OCI-LY3 (cell line): ENCODE data around the gene AUNIP.

ENCODE experiments used
- H2AFZ ChIP-seq: fragments of 200-600, 300-600 bp; shearing (Covaris generic); 2 replicates; pipeline ENCODE4 v1.6.0; 2014; ENCODE audit warnings: antibody characterized with exemption, low read depth, low read length
- H3K27ac ChIP-seq: fragments of 200-600, 300-600 bp; sonication (generic); 2 replicates; pipeline ENCODE4 v1.5.1; 2014; ENCODE audit warnings: mild to moderate bottlenecking, low read length, moderate library complexity, mixed read lengths
- H3K27me3 ChIP-seq: fragments of 200-600, 300-600 bp; sonication (generic); 2 replicates; pipeline ENCODE4 v1.6.1; 2014; ENCODE audit warnings: low read depth, low read length, mixed read lengths
- H3K36me3 ChIP-seq: fragments of 200-600, 300-600 bp; sonication (generic); replicated peaks from 2 replicates; pipeline ENCODE3; 2014; ENCODE audit warnings: low read depth, low read length, mixed read lengths
- H3K4me1 ChIP-seq: fragments of 300-600, 200-600 bp; sonication (generic); 2 replicates; pipeline ENCODE4 v1.6.1; 2014; ENCODE audit warnings: low read length, mixed read lengths
- H3K4me2 ChIP-seq: fragments of 200-600, 300-600 bp; sonication (generic); 2 replicates; pipeline ENCODE4 v1.6.1; 2014; ENCODE audit warnings: low read length, mixed read lengths
- H3K4me3 ChIP-seq: fragments of 300-600, 200-600 bp; sonication (generic); 2 replicates; pipeline ENCODE4 v1.5.1; 2014; ENCODE audit warnings: antibody characterized with exemption, mild to moderate bottlenecking, low read length, moderate library complexity
- H3K79me2 ChIP-seq: fragments of 300-600, 200-600 bp; shearing (Covaris generic); 2 replicates; pipeline ENCODE4 v1.6.1; 2014; ENCODE audit warnings: mild to moderate bottlenecking, low read length, mixed read lengths
- H3K9ac ChIP-seq: fragments of 300-600, 200-600 bp; shearing (Covaris generic); 2 replicates; pipeline ENCODE4 v1.6.0; 2014; ENCODE audit warnings: mild to moderate bottlenecking, low read length, moderate library complexity
- H3K9me3 ChIP-seq: fragments of 200-600, 300-600 bp; shearing (Covaris generic); 2 replicates; pipeline ENCODE4 v1.6.1; 2014; ENCODE audit warnings: low read length, mixed read lengths; ENCODE audit not compliant: insufficient read depth
- H4K20me1 ChIP-seq: fragments of 200-600, 300-600 bp; sonication (generic); 2 replicates; pipeline ENCODE4 v1.6.1; 2016; ENCODE audit warnings: low read length, mixed read lengths; ENCODE audit not compliant: insufficient read depth
- CTCF ChIP-seq: fragments of 200-600, 300-600 bp; sonication (generic); IDR thresholded peaks from 2 replicates; pipeline ENCODE4 v1.5.1; 2014; ENCODE audit warnings: antibody characterized with exemption, low read length, low read depth
- EZH2phosphoT487 ChIP-seq: fragments of 200-600 bp; shearing (Covaris generic); IDR thresholded peaks from 2 replicates; pipeline ENCODE4 v1.6.1; 2018; ENCODE audit warnings: antibody characterized with exemption, mixed run types, low read depth

Gene AUNIP

GRCh38 chr1:25864434-25864833, 5.2 kb upstream of the AUNIP start:
- Histone ChIP-seq H3K79me2 (no peaks in the 10 kb centered on the region), H3K36me3 (no peaks in the 10 kb centered on the region), H3K27ac (no peak overlapping the region), H3K9me3 (no peaks in the 10 kb centered on the region), H3K4me2 (no peak overlapping the region), H3K27me3 (no peaks in the 10 kb centered on the region), H2AFZ (no peak overlapping the region), H4K20me1 (no peaks in the 10 kb centered on the region), H3K4me1 (no peaks in the 10 kb centered on the region), H3K4me3 (no peak overlapping the region), H3K9ac (no peak overlapping the region)
- TF ChIP-seq EZH2phosphoT487 (no peak), CTCF (no peak)

- H3K79me2 ChIP-seq = peaks cover 5% of the 10 kb centered on the region
- no peaks in the 10 kb centered on the region for H3K27me3 ChIP-seq
- H3K36me3 ChIP-seq = no peaks in the 10 kb centered on the region
- no peaks in the 10 kb centered on the region for H3K9me3 ChIP-seq
- no peak overlapping the region for H2AFZ ChIP-seq
- no peaks in the 10 kb centered on the region for H3K4me1 ChIP-seq
- no peak overlapping the region for H3K4me3 ChIP-seq
- H3K27ac ChIP-seq = no peak overlapping the region
- H4K20me1 ChIP-seq = no peaks in the 10 kb centered on the region
- no peak overlapping the region for H3K9ac ChIP-seq
- H3K4me2 ChIP-seq = no peak overlapping the region
- no peak for TF ChIP-seq CTCF
- no peak for TF ChIP-seq EZH2phosphoT487
Measured at GRCh38 chr1:25863486-25864262, 4.4 kb upstream of the AUNIP start.

GRCh38 chr1:25862785-25863485, 3.7 kb upstream of the AUNIP start:
- TF ChIP-seq EZH2phosphoT487 = no peak
- no peak for TF ChIP-seq CTCF
- Histone ChIP-seq H3K36me3 (no peaks in the 10 kb centered on the region), H3K4me3 (no peak overlapping the region), H3K79me2 (peaks cover 11% of the 10 kb centered on the region), H3K4me2 (no peak overlapping the region), H4K20me1 (no peaks in the 10 kb centered on the region), H2AFZ (no peak overlapping the region), H3K9ac (no peak overlapping the region), H3K27me3 (no peaks in the 10 kb centered on the region), H3K9me3 (no peaks in the 10 kb centered on the region), H3K4me1 (0 out of 2 replicates have a peak, but pooled peaks cover 4% of the 10 kb centered on the region), H3K27ac (no peak overlapping the region)
